BE2C (cell line): ENCODE data around the gene LTBP1.

Source experiments
- DNase-seq: peaks from one replicate; pipeline ENCODE4 v3.0.0-alpha.2; 2020
- H3K27me3 ChIP-seq: fragments of 250-450 bp; sonication (Bioruptor Pico); 2 replicates; pipeline ENCODE4 v1.5.1; 2020; ENCODE audit warnings: mild to moderate bottlenecking
- H3K36me3 ChIP-seq: fragments of 250-450 bp; sonication (Bioruptor Pico); 2 replicates; pipeline ENCODE4 v1.5.1; 2020; ENCODE audit warnings: mild to moderate bottlenecking
- H3K4me1 ChIP-seq: fragments of 250-450 bp; sonication (Bioruptor Pico); 2 replicates; pipeline ENCODE4 v1.5.1; 2020
- H3K4me3 ChIP-seq: 2 replicates; pipeline ENCODE4 v1.5.1; 2011; ENCODE audit warnings: low read depth, low read length
- H3K9me3 ChIP-seq: fragments of 250-450 bp; sonication (Bioruptor Pico); 2 replicates; pipeline ENCODE4 v1.5.1; 2020
- TF ChIP-seq, protein P1 (sequence below): IDR thresholded peaks from 2 replicates; pipeline ENCODE4 v1.5.1; 2012; ENCODE audit warnings: mild to moderate bottlenecking, low read depth, low read length

The LTBP1 gene

GRCh38 chr2:33184041-33184440 lies 237.3 kb downstream of the LTBP1 start:
- TF ChIP-seq, protein P1, sequence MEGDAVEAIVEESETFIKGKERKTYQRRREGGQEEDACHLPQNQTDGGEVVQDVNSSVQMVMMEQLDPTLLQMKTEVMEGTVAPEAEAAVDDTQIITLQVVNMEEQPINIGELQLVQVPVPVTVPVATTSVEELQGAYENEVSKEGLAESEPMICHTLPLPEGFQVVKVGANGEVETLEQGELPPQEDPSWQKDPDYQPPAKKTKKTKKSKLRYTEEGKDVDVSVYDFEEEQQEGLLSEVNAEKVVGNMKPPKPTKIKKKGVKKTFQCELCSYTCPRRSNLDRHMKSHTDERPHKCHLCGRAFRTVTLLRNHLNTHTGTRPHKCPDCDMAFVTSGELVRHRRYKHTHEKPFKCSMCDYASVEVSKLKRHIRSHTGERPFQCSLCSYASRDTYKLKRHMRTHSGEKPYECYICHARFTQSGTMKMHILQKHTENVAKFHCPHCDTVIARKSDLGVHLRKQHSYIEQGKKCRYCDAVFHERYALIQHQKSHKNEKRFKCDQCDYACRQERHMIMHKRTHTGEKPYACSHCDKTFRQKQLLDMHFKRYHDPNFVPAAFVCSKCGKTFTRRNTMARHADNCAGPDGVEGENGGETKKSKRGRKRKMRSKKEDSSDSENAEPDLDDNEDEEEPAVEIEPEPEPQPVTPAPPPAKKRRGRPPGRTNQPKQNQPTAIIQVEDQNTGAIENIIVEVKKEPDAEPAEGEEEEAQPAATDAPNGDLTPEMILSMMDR: no peak
- no peak for DNase-seq
- H3K36me3 ChIP-seq: no peaks in the 10 kb centered on the region
- no peaks in the 10 kb centered on the region for H3K9me3 ChIP-seq
- no peaks in the 10 kb centered on the region for H3K27me3 ChIP-seq
- no peaks in the 10 kb centered on the region for H3K4me1 ChIP-seq
- H3K4me3 ChIP-seq: no peak overlapping the region

GRCh38 chr2:33186937-33187336 lies 240.2 kb downstream of the LTBP1 start:
- H3K4me3 ChIP-seq: no peak overlapping the region
- TF ChIP-seq, protein P1: no peak
- H3K36me3 ChIP-seq: no peaks in the 10 kb centered on the region
- peaks cover 2% of the 10 kb centered on the region; the same call in 1 of the 2 replicates for H3K27me3 ChIP-seq
- H3K9me3 ChIP-seq: no peaks in the 10 kb centered on the region
- no peak for DNase-seq
- H3K4me1 ChIP-seq: no peaks in the 10 kb centered on the region

GRCh38 chr2:33188799-33189198 lies 242.0 kb downstream of the LTBP1 start:
- DNase-seq: no peak
- Histone ChIP-seq H3K36me3 (no peaks in the 10 kb centered on the region), H3K4me3 (no peak overlapping the region), H3K4me1 (no peaks in the 10 kb centered on the region), H3K9me3 (no peaks in the 10 kb centered on the region), H3K27me3 (peaks cover 2% of the 10 kb centered on the region; the same call in 1 of the 2 replicates)
- TF ChIP-seq, protein P1: no peak

DNA sequence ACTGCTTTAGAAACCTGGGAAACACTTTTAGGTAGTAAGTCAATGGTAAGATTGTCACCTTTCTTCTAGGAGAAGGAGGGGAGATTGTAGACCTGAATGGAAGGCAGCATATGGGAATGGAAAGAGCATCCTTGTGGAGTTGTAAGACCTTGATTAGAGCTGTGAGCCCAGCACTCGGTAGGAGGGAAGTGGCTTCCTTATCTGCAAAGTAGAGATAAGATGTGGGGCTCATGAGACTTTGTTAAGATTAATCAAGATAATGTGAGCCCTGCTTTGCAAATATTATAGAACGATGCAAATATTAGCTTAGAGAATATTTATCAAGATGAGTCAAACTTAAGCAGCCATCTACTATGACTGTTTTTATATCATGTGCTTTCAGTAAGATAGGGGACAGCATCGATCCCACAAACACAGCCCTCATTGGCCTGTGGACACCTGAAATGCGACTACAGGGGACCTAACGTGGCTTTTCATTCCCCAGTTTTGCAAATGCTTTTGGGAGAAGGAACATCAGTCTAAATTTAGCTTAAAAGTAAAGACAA lies 243.7 kb downstream of the LTBP1 start:
- TF ChIP-seq, protein P1: no peak
- Histone ChIP-seq H3K4me3 (no peak overlapping the region), H3K27me3 (peaks cover 6% of the 10 kb centered on the region; the same call in 1 of the 2 replicates), H3K4me1 (no peaks in the 10 kb centered on the region), H3K36me3 (no peaks in the 10 kb centered on the region), H3K9me3 (no peaks in the 10 kb centered on the region)
- no peak for DNase-seq

- no peak overlapping the region for H3K4me3 ChIP-seq
- H3K27me3 ChIP-seq: peaks cover 4% of the 10 kb centered on the region; the same call in 1 of the 2 replicates
- H3K9me3 ChIP-seq: no peaks in the 10 kb centered on the region; the same call in 1 of the 2 replicates
- no peaks in the 10 kb centered on the region for H3K4me1 ChIP-seq
- H3K36me3 ChIP-seq: no peaks in the 10 kb centered on the region
- TF ChIP-seq, protein P1: no peak
- DNase-seq: no peak
Observed at GRCh38 chr2:33195891-33196290, 249.1 kb downstream of the LTBP1 start.

GRCh38 chr2:33196700-33197099 lies 249.9 kb downstream of the LTBP1 start:
- H3K9me3 ChIP-seq: no peaks in the 10 kb centered on the region; the same call in 1 of the 2 replicates
- TF ChIP-seq, protein P1: no peak
- H3K4me3 ChIP-seq: no peak overlapping the region
- H3K27me3 ChIP-seq: peaks cover 4% of the 10 kb centered on the region; the same call in 1 of the 2 replicates
- H3K36me3 ChIP-seq: no peaks in the 10 kb centered on the region
- H3K4me1 ChIP-seq: no peaks in the 10 kb centered on the region
- DNase-seq: no peak
